GM19351 (cell line): ENCODE measurements around the gene SH3GLB1.
"Not testable (repeated sequence)": the region's sequence is repeated elsewhere in the genome, so short reads cannot be mapped to it uniquely, and the experiment has no call there.

Experiments
- ATAC-seq: cut with Tn5 transposase; IDR thresholded peaks from one replicate; pipeline ENCODE4 v1.9.1; 2021; ENCODE audit warnings: mild to moderate bottlenecking, moderate library complexity; ENCODE audit not compliant: unreplicated experiment

Gene SH3GLB1

DNA sequence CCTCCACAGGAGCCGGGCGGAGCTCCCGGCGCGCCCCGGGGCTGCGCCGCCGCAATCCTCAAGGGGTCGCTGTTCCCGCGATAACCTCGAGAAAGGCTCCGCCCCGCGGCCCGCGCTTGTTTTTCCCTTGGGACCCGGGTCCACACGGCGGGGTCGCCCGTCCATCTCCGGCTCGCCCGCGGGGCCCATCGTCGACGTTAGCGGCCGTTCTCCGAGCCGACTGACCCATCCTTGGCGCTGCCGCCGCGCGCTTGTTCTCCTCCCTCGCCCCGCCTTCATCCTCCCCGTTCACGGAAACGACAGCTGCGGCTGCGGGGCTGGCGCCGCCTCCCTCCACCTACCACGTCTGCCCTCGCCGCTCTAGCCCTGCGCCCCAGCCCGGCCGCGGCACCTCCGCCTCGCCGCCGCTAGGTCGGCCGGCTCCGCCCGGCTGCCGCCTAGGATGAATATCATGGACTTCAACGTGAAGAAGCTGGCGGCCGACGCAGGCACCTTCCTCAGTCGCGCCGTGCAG is at the start of gene SH3GLB1:
TSS of gene SH3GLB1 (plus strand) at position 119 of the 514 bp plus-strand sequence. CDS start at position 443, 324 bp downstream.
- ATAC-seq = peak; percentile 85

GRCh38 chr1:86658381-86658780 is 46.0 kb upstream of the SH3GLB1 start:
- not testable (repeated sequence) for ATAC-seq

GRCh38 chr1:86666368-86666767 is 38.0 kb upstream of the SH3GLB1 start:
- ATAC-seq = no peak

- ATAC-seq = no peak
Measured at GRCh38 chr1:86687595-86687994, 16.8 kb upstream of the SH3GLB1 start.

DNA sequence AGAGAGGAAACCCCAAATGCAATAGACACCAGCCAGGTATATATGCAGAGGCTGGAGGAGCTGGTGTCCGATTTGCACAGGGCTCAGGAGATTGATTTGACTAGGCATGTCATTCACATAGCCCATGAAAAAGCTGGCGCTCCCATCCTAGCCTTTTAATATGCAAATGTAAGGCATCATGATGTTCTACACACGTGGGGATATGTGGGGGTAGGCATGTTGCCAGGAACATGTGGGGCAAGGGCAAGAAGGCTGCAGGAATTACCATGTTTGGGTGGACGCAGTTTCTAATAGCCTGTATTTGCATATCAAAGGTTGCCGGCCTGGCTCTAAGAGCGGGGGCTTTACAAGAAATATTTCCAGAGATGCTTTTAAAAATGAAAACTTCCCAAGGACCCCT is 11.7 kb upstream of the SH3GLB1 start:
- ATAC-seq = no peak

- no peak for ATAC-seq
Measured at GRCh38 chr1:86695400-86695799, 9.0 kb upstream of the SH3GLB1 start.

DNA sequence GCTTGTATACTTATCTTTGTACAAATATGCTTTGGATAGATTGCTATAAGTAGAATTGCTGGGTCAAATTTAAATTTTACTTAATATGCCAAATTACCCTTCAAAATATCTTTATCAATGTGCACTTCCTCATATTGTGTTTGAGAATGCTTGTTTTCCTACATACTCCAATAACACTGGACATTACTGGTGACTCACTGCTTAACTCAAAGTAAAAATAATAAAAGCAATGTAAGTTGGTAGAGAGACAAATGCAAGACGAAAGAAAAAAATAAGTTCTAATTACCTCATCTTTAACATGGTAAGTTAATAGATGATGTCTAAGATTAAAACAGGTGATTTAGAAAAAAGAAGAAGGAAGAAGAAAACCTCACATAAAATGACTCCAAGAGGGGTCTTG is 7.9 kb upstream of the SH3GLB1 start:
- no peak for ATAC-seq

- ATAC-seq = no peak
Measured at GRCh38 chr1:86699186-86699585, 5.2 kb upstream of the SH3GLB1 start.

DNA sequence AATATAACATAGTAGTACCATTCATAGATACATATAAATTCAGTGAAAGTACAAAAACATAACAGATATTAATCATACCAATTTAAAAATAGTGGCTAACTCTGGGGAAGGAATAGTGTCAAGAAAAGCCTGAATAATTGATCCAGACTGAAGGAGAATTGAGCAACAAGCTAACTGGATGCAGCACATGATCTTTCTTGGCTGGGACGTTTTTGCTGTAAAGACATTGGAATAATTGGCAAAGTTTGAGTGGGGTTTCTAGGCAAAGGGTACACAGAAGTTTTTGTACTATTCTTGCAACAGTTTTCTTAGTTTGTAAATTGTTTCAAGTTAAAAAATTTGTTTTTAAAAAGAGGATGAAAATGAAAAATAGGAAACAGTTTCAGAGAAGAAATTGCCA is 2.6 kb upstream of the SH3GLB1 start:
- no peak for ATAC-seq

DNA sequence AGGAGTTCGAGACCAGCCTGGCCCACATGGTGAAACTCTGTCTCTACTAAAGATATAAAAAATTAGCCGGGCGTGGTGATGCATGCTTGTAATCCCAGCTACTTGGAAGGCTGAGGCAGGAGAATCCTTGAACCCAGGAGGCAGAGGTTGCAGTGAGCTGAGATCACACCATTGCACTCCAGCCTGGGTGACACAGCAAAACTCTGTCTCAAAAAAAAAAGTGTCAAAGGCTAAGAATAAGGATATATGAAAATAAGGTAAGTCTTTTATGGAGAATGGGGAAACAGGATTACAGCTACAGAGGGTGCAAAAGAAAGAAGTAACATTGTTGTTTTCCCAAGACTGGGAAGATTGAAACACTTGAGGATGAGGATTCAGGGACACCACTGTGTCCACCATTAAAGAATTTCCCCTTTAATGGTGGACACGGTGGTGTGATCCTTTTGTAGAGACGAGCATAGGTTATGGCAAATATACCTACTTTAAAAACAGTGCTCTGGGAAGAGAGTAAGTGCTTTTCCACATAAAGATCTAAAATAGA is 1.4 kb upstream of the SH3GLB1 start:
- ATAC-seq = not testable (repeated sequence)

DNA sequence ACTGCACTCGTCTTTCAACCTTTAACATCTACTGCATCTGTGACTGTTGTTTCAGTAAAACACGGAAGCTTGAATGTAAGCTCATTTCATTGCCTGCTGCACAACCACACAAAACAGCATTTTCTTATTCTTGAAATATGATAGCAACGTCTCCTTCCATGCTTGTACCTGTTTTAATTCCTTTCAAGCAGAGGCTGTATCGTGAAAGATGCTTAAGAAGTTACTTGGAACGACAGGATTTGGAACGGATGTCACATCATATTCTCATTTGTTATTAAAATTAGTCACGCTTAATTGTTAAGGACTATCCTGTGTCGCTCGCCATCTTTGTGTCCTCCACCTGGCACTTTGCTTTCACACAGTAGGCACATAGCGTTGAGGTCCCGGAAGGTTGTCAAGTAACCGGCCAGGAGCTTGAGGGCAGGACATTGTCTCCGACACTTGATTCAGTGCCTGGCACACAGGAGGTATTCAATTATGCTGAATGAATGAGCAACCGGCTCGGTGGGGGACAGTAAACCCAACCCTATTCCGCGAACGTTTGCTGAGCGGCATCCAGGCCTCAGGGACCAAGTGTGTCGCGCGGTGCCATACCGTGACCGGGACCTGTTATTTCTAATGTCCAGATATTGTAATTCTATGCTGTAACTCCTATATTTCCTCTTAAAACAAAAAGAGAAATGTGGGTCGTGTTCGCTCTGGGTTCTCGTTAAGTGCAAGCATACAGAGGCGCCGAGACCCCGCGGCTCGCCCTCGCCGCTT is 499 bp upstream of the SH3GLB1 start:
- ATAC-seq = peak; percentile 36

DNA sequence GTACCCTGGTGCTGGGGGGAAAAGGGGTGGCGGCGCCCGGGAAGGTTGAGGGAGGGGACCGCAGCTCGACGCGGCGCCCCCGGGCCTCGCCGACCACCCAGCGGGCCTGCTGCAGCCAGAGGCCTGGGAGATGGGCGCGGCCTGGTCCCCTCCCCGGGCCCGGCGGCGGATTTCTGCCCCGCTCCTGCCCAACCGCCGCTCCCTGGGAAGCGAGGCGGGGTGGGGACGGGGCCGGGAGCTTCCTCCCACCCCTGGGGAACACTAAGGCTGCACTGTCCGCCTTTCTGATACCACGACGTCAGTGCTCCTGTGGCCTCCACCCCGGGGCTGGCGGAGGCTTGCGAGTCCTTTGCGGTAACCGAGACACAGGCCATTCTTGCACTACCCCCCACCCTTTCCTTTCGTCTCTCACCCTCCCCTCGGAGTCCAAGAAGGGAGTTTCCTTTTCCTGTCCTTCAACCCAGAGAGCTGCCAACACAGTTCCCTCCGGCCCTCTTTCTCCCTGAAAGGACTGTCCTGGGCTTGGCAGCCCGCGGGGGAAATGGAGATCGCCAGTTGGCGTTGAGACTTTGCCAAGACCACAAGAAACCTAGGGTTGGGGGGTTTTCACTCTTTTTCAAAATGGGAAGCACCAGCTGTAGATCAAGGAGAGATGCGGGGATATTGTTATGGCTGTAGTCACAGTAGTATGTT is 742 bp downstream of the SH3GLB1 start:
- peak; percentile 26 for ATAC-seq

- no peak for ATAC-seq
Measured at GRCh38 chr1:86705665-86705985, 1.2 kb downstream of the SH3GLB1 start.

DNA sequence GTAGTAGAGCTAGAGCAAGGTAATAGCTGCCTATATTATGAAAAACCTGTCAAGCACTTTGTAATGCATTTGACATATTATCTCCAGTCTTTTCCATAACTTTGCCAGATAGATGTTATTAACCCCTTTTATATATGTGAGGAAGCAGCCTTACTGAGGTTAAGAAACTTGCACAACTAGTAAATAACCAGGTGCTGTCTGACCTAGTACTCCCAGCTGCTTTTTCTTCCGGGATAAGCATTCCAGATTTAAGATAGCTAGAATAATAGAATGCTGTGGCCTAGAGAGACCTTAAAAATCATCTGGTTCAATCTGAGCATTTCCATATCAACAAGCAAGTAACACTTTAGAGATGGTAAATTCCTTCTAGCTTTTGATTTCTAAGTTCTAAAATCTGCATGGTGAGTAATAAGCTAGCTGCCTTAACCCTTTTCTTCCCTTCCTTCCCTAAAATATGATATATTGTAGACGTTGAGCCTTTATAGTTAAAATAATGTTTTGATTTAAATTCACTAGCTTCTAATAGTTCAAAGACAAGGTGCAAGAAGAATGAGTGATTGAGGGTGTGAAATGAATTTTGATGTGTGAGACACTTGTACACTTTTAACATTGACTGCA is 1.8 kb downstream of the SH3GLB1 start:
- no peak for ATAC-seq

DNA sequence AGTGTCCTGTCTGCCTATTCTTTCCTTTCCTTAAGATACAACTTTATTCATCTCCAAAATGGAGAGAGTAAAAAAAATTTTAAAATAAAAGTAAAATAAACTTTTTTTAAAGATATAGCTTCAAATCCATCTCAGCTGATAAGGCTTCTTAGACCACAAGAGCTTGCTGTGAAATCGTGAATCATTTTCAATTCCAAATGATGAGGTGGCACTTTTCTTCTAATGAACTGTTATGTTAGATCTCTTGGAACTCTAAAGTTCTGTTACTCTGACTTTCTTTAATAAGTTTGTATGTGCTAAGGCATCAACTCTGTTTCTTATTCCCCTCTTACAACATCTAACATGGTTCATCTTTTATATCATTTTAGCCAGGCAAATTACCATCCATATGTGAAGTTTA is 4.5 kb downstream of the SH3GLB1 start:
- ATAC-seq = no peak

GRCh38 chr1:86712088-86712860 is 7.9 kb downstream of the SH3GLB1 start:
- ATAC-seq = no peak

- no peak for ATAC-seq
Measured at GRCh38 chr1:86713477-86713876, 9.1 kb downstream of the SH3GLB1 start.

- ATAC-seq = peak; percentile 37
Measured at GRCh38 chr1:86714159-86714558, 9.8 kb downstream of the SH3GLB1 start.

DNA sequence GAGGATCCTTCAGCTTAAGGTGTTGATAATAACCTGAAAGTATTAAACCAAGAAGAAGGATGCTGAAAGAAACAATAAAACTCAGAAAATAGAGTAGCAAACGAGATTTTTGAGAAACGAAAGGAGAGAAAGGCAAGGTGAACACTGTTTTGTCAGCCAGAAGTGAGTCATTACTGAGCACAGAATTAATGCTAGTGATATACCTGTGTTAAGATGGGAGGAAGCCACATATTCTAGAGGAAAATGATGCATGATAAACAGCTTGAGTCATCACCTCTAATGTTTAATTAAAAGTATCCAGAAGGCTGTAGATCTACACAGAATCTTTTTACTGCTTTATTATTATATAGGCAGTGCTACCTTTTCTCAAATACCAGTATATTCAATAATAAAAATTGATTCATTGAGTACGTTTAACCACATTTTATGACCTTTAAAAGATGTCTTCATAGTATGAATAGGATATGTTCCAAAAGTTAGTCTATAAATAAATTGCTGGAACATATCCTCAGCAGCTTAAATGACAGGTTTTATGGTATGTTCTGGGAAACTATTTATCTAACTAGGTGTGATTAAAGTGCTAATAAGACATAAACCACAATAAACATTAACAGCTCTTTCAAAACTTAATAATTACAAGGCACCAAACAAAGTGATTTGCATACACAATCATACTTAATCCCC is 10.3 kb downstream of the SH3GLB1 start:
- ATAC-seq = peak; percentile 65

DNA sequence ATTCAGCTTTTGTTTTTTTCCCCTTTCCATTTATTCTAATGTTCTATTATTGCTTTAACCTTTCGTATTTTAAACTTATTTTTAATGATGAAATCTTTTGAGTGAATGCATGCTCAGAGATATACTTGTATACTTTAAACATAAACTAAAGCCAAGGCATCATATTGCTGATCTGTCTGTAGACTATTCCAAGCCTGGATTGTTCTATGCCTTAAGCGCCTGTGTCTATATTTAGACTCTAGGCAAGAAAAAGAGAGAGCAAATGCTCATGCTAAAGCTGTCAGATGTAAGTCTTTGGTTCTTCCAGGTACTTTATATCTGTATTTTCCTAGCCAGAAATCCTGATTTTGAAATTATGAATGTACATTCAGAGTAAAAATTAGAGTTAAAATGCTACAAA is 14.4 kb downstream of the SH3GLB1 start:
- ATAC-seq = no peak
